HS-27A (cell line): Measurements from ENCODE around the gene LRTM1.

Experiments
- DNase-seq: peaks from one replicate; pipeline ENCODE4 v3.0.0-alpha.2; 2012; ENCODE audit warnings: low read depth, missing footprints

Gene LRTM1

GRCh38 chr3:54939557-54940300 lies 11.9 kb upstream of the LRTM1 start:
- no peak for DNase-seq

- DNase-seq: no peak
Measured at GRCh38 chr3:54936561-54936960, 8.7 kb upstream of the LRTM1 start.

GRCh38 chr3:54935869-54936268 lies 8.0 kb upstream of the LRTM1 start:
- DNase-seq: no peak

- no peak for DNase-seq
Measured at GRCh38 chr3:54932606-54933005, 4.7 kb upstream of the LRTM1 start.

GRCh38 chr3:54931182-54931581 lies 3.3 kb upstream of the LRTM1 start:
- no peak for DNase-seq

GRCh38 chr3:54918516-54918915 lies 9.3 kb downstream of the LRTM1 start:
- no peak for DNase-seq

GRCh38 chr3:54917862-54918261 lies 10.0 kb downstream of the LRTM1 start:
- peak; percentile 66 for DNase-seq

GRCh38 chr3:54917174-54917573 lies 10.7 kb downstream of the LRTM1 start:
- DNase-seq: no peak

GRCh38 chr3:54916732-54917131 lies 11.1 kb downstream of the LRTM1 start:
- no peak for DNase-seq

GRCh38 chr3:54915976-54916375 lies 11.9 kb downstream of the LRTM1 start:
- no peak for DNase-seq

GRCh38 chr3:54915181-54915580 lies 12.7 kb downstream of the LRTM1 start:
- DNase-seq: no peak

GRCh38 chr3:54914180-54914579 lies 13.7 kb downstream of the LRTM1 start:
- DNase-seq: no peak

GRCh38 chr3:54909191-54909590 lies 18.7 kb downstream of the LRTM1 start:
- DNase-seq: no peak

GRCh38 chr3:54906763-54907162 lies 21.1 kb downstream of the LRTM1 start:
- DNase-seq: no peak

GRCh38 chr3:54905920-54906319 lies 21.9 kb downstream of the LRTM1 start:
- DNase-seq: no peak

- no peak for DNase-seq
Measured at GRCh38 chr3:54905261-54905888, 22.5 kb downstream of the LRTM1 start.

- DNase-seq: no peak
Measured at GRCh38 chr3:54901906-54902685, 25.8 kb downstream of the LRTM1 start.

GRCh38 chr3:54900838-54901591 lies 26.8 kb downstream of the LRTM1 start:
- DNase-seq: no peak

GRCh38 chr3:54899273-54899672 lies 28.6 kb downstream of the LRTM1 start:
- DNase-seq: no peak

GRCh38 chr3:54897028-54897711 lies 30.7 kb downstream of the LRTM1 start:
- DNase-seq: no peak

- DNase-seq: no peak
Measured at GRCh38 chr3:54895613-54896012, 32.2 kb downstream of the LRTM1 start.

- no peak for DNase-seq
Measured at GRCh38 chr3:54892168-54892567, 35.7 kb downstream of the LRTM1 start.
